ENCODE data around the gene PPP2R2B.

DNA sequence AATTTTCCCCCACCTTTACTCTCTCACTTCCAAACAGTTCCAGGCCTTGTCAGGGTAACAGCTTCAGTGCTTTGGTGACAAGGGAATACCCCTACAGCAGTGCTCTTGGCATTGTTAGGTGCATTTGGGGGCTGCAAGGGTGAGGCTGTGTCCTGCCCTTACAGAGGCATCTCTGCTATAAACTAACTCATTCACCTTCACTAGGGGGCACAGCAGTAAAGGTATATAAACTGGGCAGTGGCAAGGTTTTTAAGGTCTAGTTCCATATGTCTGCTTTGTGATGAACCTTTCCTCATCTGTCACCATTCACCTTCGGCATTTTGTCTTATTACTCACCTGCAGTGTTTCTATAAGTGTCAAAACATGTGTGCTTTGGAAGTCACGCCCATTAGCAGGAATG lies 283.5 kb downstream of the PPP2R2B start:
- TF ChIP-seq, protein P1, sequence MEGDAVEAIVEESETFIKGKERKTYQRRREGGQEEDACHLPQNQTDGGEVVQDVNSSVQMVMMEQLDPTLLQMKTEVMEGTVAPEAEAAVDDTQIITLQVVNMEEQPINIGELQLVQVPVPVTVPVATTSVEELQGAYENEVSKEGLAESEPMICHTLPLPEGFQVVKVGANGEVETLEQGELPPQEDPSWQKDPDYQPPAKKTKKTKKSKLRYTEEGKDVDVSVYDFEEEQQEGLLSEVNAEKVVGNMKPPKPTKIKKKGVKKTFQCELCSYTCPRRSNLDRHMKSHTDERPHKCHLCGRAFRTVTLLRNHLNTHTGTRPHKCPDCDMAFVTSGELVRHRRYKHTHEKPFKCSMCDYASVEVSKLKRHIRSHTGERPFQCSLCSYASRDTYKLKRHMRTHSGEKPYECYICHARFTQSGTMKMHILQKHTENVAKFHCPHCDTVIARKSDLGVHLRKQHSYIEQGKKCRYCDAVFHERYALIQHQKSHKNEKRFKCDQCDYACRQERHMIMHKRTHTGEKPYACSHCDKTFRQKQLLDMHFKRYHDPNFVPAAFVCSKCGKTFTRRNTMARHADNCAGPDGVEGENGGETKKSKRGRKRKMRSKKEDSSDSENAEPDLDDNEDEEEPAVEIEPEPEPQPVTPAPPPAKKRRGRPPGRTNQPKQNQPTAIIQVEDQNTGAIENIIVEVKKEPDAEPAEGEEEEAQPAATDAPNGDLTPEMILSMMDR (conservative IDR thresholded peaks at IDR 0.05 in 1 of 2, IDR thresholded peaks at IDR 0.05 in 1 of 2; ENCODE audit: low read depth in 1 of 2, low read length in 2 of 2): no peak
- no peak for TF ChIP-seq EZH2 (IDR thresholded peaks at IDR 0.05; ENCODE audit: low read length, missing control alignments)

All from fibroblast of lung (primary cell).